HCT116 (cell line): ENCODE results near the gene KLHDC7A. TPM values are rescaled to one million over a fixed set of nuclear protein-coding genes. Genes with fewer than 3 reads are reported as not detected.

ENCODE experiments used
- ATAC-seq: fragments of 200-7000 bp; cut with Tn5 transposase; 2 replicates; pipeline ENCODE4 v1.9.1; 2020; ENCODE audit warnings: mild to moderate bottlenecking, moderate library complexity
- BruUV-seq: library from RNA; stranded (reverse); fragments of 400-500 nt; replicated peaks from 2 replicates; lab custom pipeline; 2021; lab: Mats Ljungman, UMichigan
- CTCF ChIA-PET: fragments of 300-600 bp; sonication (Branson Sonifier 250); formaldehyde crosslinking; loops from one replicate; lab custom pipeline; 2021; ENCODE audit warnings: antibody characterized with exemption; lab: Charles Lee
- POLR2A ChIA-PET: fragments of 300-600, 350-600 bp; sonication (Branson Sonifier 250); formaldehyde crosslinking; loops from one replicate; lab custom pipeline; 2021; ENCODE audit warnings: antibody characterized with exemption; lab: Charles Lee
- RAD21 ChIA-PET, 2 experiments: fragments of 300-600 bp; sonication (Branson Sonifier 250); formaldehyde crosslinking; loops; one replicate each; lab custom pipeline; 2023; ENCODE audit warnings: low total read pairs in 2 of 2; ENCODE audit not compliant: uncharacterized antibody in 2 of 2, unreplicated experiment in 2 of 2, low non-redundant PET in 1 of 2; lab: Charles Lee
- DNase-seq: peaks from one replicate; pipeline ENCODE4 v3.0.0-alpha.2; 2010; ENCODE audit warnings: low read depth, low spot score
- H2AFZ ChIP-seq: fragments of 200-600 bp; shearing (Covaris generic), sonication (generic); 2 replicates; pipeline ENCODE4 v1.6.1; 2017; ENCODE audit warnings: low read depth, mixed run types, mixed read lengths, antibody characterized with exemption, low read length; ENCODE audit not compliant: poor library complexity, severe bottlenecking
- H3K27ac ChIP-seq: 2 replicates; pipeline ENCODE4 v1.5.1; 2012; ENCODE audit warnings: low read depth, low read length
- H3K27me3 ChIP-seq: fragments of 200-600 bp; sonication (generic); 2 replicates; pipeline ENCODE4 v1.6.1; 2016; ENCODE audit warnings: mixed run types, low read length, mixed read lengths; ENCODE audit not compliant: insufficient read depth
- H3K36me3 ChIP-seq, 2 experiments: fragments of 200-500 bp in 1 of 2; fragments of 200-600 bp in 1 of 2; sonication (Bioruptor generic) in 1 of 2; sonication (generic) in 1 of 2; 2 replicates each; pipeline versions ENCODE4 v1.5.1 to v1.6.1; 2014 to 2016; ENCODE audit warnings: low read length in 2 of 2, inconsistent platforms in 1 of 2, mixed read lengths in 1 of 2, mixed run types in 1 of 2; ENCODE audit not compliant: insufficient read depth in 2 of 2, control insufficient read depth in 1 of 2
- H3K4me1 ChIP-seq, 2 experiments: fragments of 200-600 bp in 1 of 2; sonication (generic) in 1 of 2; 2 replicates each; pipeline versions ENCODE4 v1.5.1 to v1.6.1; 2012 to 2017; ENCODE audit warnings: low read length in 2 of 2, inconsistent platforms in 1 of 2, mild to moderate bottlenecking in 1 of 2, mixed read lengths in 1 of 2, mixed run types in 1 of 2, moderate library complexity in 1 of 2; ENCODE audit not compliant: insufficient read depth in 2 of 2, control insufficient read depth in 1 of 2
- H3K4me2 ChIP-seq: fragments of 200-600 bp; sonication (generic); 2 replicates; pipeline ENCODE4 v1.6.1; 2017; ENCODE audit warnings: mixed run types, low read length, mixed read lengths
- H3K4me3 ChIP-seq, 2 experiments: fragments of 200-600 bp in 1 of 2; sonication (generic) in 1 of 2; replicated peaks in 1 of 2; 2 replicates each; pipeline ENCODE4 v1.5.1; 2011 to 2016; ENCODE audit warnings: low read length in 2 of 2, control low read depth in 1 of 2, low read depth in 1 of 2, mild to moderate bottlenecking in 1 of 2, mixed read lengths in 1 of 2, mixed run types in 1 of 2
- H3K79me2 ChIP-seq: fragments of 200-600 bp; sonication (generic); 2 replicates; pipeline ENCODE4 v1.6.1; 2017; ENCODE audit warnings: mild to moderate bottlenecking, mixed run types, low read length, moderate library complexity, mixed read lengths; ENCODE audit not compliant: insufficient read depth
- H3K9ac ChIP-seq: fragments of 200-600 bp; sonication (generic); 2 replicates; pipeline ENCODE4 v1.6.1; 2016; ENCODE audit warnings: low read length, mixed read lengths
- H3K9me2 ChIP-seq: fragments of 200-600 bp; sonication (generic), shearing (Covaris generic); 2 replicates; pipeline ENCODE4 v1.6.1; 2017; ENCODE audit warnings: mixed run types, mild to moderate bottlenecking, moderate library complexity; ENCODE audit not compliant: insufficient read depth
- H3K9me3 ChIP-seq, 2 experiments: fragments of 200-500 bp in 1 of 2; fragments of 200-600 bp in 1 of 2; sonication (Bioruptor generic) in 1 of 2; sonication (generic) in 1 of 2; 2 replicates each; pipeline ENCODE4 v1.6.1; 2014 to 2017; ENCODE audit warnings: low read length in 2 of 2, mixed read lengths in 2 of 2, inconsistent platforms in 1 of 2, low read depth in 1 of 2, mild to moderate bottlenecking in 1 of 2, mixed run types in 1 of 2, moderate library complexity in 1 of 2; ENCODE audit not compliant: control insufficient read depth in 1 of 2, insufficient read depth in 1 of 2
- H4K20me1 ChIP-seq: fragments of 200-600 bp; sonication (generic), shearing (Covaris generic); 2 replicates; pipeline ENCODE4 v1.6.1; 2017; ENCODE audit warnings: mixed run types, mild to moderate bottlenecking, moderate library complexity; ENCODE audit not compliant: insufficient read depth
- ATF3 ChIP-seq: IDR thresholded peaks from 2 replicates; pipeline ENCODE4 v1.6.1; 2012
- CBX3 ChIP-seq: IDR thresholded peaks from 2 replicates; pipeline ENCODE4 v1.6.1; 2012; ENCODE audit warnings: low read depth
- CEBPB ChIP-seq: IDR thresholded peaks from 2 replicates; pipeline ENCODE4 v1.6.1; 2012; ENCODE audit warnings: low read depth
- CTCF ChIP-seq, 3 experiments: fragments of 200-600 bp in 1 of 3; sonication (generic) in 1 of 3; IDR thresholded peaks in 2 of 3; conservative IDR thresholded peaks in 1 of 3; 2 replicates each; pipeline ENCODE4 v1.5.1; 2012 to 2017; ENCODE audit warnings: low read depth in 2 of 3, low read length in 2 of 3, antibody characterized with exemption in 1 of 3, borderline replicate concordance in 1 of 3, control low read depth in 1 of 3, mild to moderate bottlenecking in 1 of 3, mixed read lengths in 1 of 3, mixed run types in 1 of 3, moderate library complexity in 1 of 3; ENCODE audit not compliant: insufficient read depth in 1 of 3
- EGR1 ChIP-seq: IDR thresholded peaks from 2 replicates; pipeline ENCODE4 v1.6.1; 2012; ENCODE audit warnings: low read depth
- EZH2 ChIP-seq: fragments of 200-600 bp; sonication (generic); IDR thresholded peaks from 2 replicates; pipeline ENCODE4 v1.6.1; 2017; ENCODE audit warnings: antibody characterized with exemption, mixed run types
- POLR2AphosphoS5 ChIP-seq: IDR thresholded peaks from 2 replicates; pipeline ENCODE4 v1.6.1; 2011; ENCODE audit warnings: mild to moderate bottlenecking, low read depth, low read length, moderate library complexity
- RAD21 ChIP-seq: IDR thresholded peaks from 2 replicates; pipeline ENCODE4 v1.6.1; 2012; ENCODE audit warnings: low read depth, mild to moderate bottlenecking
- SIN3A ChIP-seq: IDR thresholded peaks from 2 replicates; pipeline ENCODE4 v1.6.1; 2012; ENCODE audit warnings: low read depth
- SRF ChIP-seq: IDR thresholded peaks from 2 replicates; pipeline ENCODE4 v1.6.1; 2012; ENCODE audit warnings: low read depth
- ZFX ChIP-seq: fragments of 450-650 bp; IDR thresholded peaks from 2 replicates; pipeline ENCODE4 v1.6.1; 2017
- ZNF274 ChIP-seq: fragments of 200-500 bp; sonication (Bioruptor generic); IDR thresholded peaks from 2 replicates; pipeline ENCODE4 v1.6.1; 2014; ENCODE audit warnings: mild to moderate bottlenecking, low read depth, low read length, inconsistent platforms
- intact Hi-C: fragments of 100-400 bp; cut with micrococcal nuclease; formaldehyde crosslinking; loops from 2 replicates; pipeline ENCODE4 v1.10.0; 2022
- total RNA-seq: library from RNA; stranded (reverse); gene quantifications from one replicate; pipeline ENCODE4 v1.2.1, GENCODE V29; 2021; ENCODE audit not compliant: unreplicated experiment
- TF ChIP-seq, protein P1 (sequence below): IDR thresholded peaks from 2 replicates; pipeline ENCODE4 v1.6.1; 2012

The KLHDC7A gene
- total RNA-seq, 1 experiment from 2014 or later, result 0.30 TPM

DNA sequence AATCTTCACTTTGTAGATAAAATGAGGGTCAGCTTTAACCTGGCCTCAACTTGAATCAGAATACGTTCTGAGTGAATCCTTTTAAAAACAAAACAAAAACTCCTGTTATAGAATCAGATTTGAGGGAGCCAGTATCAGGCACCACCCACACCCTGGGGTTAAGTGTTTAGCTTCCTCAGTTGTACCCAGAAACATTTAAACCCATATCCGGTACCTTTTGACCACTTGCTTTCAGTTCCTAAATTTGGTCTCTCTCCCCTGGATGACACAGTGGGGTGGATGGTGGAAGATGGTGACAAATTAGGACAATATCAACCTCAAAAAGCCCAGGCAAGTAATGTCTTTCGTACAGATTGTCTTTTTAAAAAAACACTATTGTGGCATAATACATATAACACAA, 10.4 kb downstream of the KLHDC7A start (continued):
- TF ChIP-seq ATF3 (no peak), EGR1 (no peak), POLR2AphosphoS5 (no peak)
- TF ChIP-seq, protein P1, sequence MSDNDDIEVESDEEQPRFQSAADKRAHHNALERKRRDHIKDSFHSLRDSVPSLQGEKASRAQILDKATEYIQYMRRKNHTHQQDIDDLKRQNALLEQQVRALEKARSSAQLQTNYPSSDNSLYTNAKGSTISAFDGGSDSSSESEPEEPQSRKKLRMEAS, result no peak

GRCh38 chr1:18494304-18494703, 13.6 kb downstream of the KLHDC7A start:
- Histone ChIP-seq H2AFZ (no peak overlapping the region), H4K20me1 (no peaks in the 10 kb centered on the region), H3K27ac (no peak overlapping the region), H3K36me3 (no peaks in the 10 kb centered on the region), H3K9me3 (no peaks in the 10 kb centered on the region), H3K79me2 (no peaks in the 10 kb centered on the region), H3K27me3 (peaks cover 48% of the 10 kb centered on the region), H3K4me1 (no peaks in the 10 kb centered on the region), H3K9ac (no peak overlapping the region), H3K4me3 (no peak overlapping the region), H3K4me2 (no peak overlapping the region), H3K9me2 (no peaks in the 10 kb centered on the region)
- no TSS peak for BruUV-seq
- ATAC-seq (no peak), DNase-seq (no peak)
- ChIA-PET POLR2A (no interaction called here), CTCF (no interaction called here), RAD21 (no interaction called here)
- TF ChIP-seq CTCF (IDR thresholded peaks at IDR 0.05 in 2 of 3, conservative IDR thresholded peaks at IDR 0.05 in 1 of 3; ENCODE audit: borderline replicate concordance in 1 of 3, insufficient read depth in 1 of 3, low read depth in 2 of 3, low read length in 2 of 3), result no peak
- no peak for TF ChIP-seq POLR2AphosphoS5
- no peak for TF ChIP-seq ZFX
- TF ChIP-seq SRF, result no peak
- no peak for TF ChIP-seq RAD21
- no peak for TF ChIP-seq ZNF274
- no peak for TF ChIP-seq CEBPB
- no peak for TF ChIP-seq SIN3A
- TF ChIP-seq EZH2, result no peak
- no peak for TF ChIP-seq ATF3
- no peak for TF ChIP-seq CBX3
- intact Hi-C loops, result no loop called here
